ENCODE results near the gene FAM3A. TPM values are rescaled to one million over a fixed set of nuclear protein-coding genes. Genes with fewer than 3 reads are reported as not detected.
"Not testable (repeated sequence)": the region's sequence is repeated elsewhere in the genome, so short reads cannot be mapped to it uniquely, and the experiment has no call there.

FAM3A gene
- total RNA-seq, 2 donors from 2014 or later = 31.0 to 52.3 TPM

GRCh38 chrX:154505734-154506133, 10.3 kb downstream of the FAM3A start:
- H3K9me3 ChIP-seq = no peaks in the 10 kb centered on the region
- no peak for ATAC-seq (ENCODE audit: insufficient number of reproducible peaks, low FRiP score, low read depth)
- no peak overlapping the region for H3K27ac ChIP-seq
- H3K27me3 ChIP-seq (replicated peaks; ENCODE audit: insufficient read depth) = no peaks in the 10 kb centered on the region
- H3K4me3 ChIP-seq = no peak overlapping the region
- no peaks in the 10 kb centered on the region for H3K4me1 ChIP-seq (ENCODE audit: control insufficient read depth in 1 of 2, low read depth in 2 of 2)
- peaks cover 3% of the 10 kb centered on the region for H3K36me3 ChIP-seq
- no peak for DNase-seq (ENCODE audit: low spot score)
- no peak for TF ChIP-seq CTCF (IDR thresholded peaks at IDR 0.05)

- TF ChIP-seq CTCF (IDR thresholded peaks at IDR 0.05) = no peak
- Histone ChIP-seq H3K27ac (no peak overlapping the region), H3K9me3 (no peaks in the 10 kb centered on the region), H3K4me3 (no peak overlapping the region), H3K36me3 (peaks cover 3% of the 10 kb centered on the region), H3K4me1 (ENCODE audit: control insufficient read depth in 1 of 2, low read depth in 2 of 2) (peaks cover 0 to 6% of the 10 kb centered on the region in 2 donors), H3K27me3 (replicated peaks; ENCODE audit: insufficient read depth) (no peaks in the 10 kb centered on the region)
- no peak for DNase-seq (ENCODE audit: low spot score)
- ATAC-seq (ENCODE audit: insufficient number of reproducible peaks, low FRiP score, low read depth) = no peak
Measured at GRCh38 chrX:154502989-154503388, 13.0 kb downstream of the FAM3A start.

GRCh38 chrX:154502098-154502497, 13.9 kb downstream of the FAM3A start:
- ATAC-seq (ENCODE audit: insufficient number of reproducible peaks, low FRiP score, low read depth) = no peak
- TF ChIP-seq CTCF (IDR thresholded peaks at IDR 0.05) = no peak

GRCh38 chrX:154501423-154501822, 14.6 kb downstream of the FAM3A start:
- H3K9me3 ChIP-seq; DNase-seq (ENCODE audit: low spot score); H3K36me3 ChIP-seq; H3K27me3 ChIP-seq (replicated peaks; ENCODE audit: insufficient read depth); ATAC-seq (ENCODE audit: insufficient number of reproducible peaks, low FRiP score, low read depth); H3K4me1 ChIP-seq (ENCODE audit: control insufficient read depth in 1 of 2, low read depth in 2 of 2); H3K4me3 ChIP-seq; H3K27ac ChIP-seq: not testable (repeated sequence)

More at GRCh38 chrX:154502098-154502497, 13.9 kb downstream of the FAM3A start:
- H3K27me3 ChIP-seq (replicated peaks; ENCODE audit: insufficient read depth) = no peaks in the 10 kb centered on the region
- H3K36me3 ChIP-seq = peaks cover 1% of the 10 kb centered on the region
- DNase-seq (ENCODE audit: low spot score) = no peak
- H3K9me3 ChIP-seq = no peaks in the 10 kb centered on the region
- H3K4me3 ChIP-seq = no peak overlapping the region
- H3K4me1 ChIP-seq (ENCODE audit: control insufficient read depth in 1 of 2, low read depth in 2 of 2) = peaks cover 0 to 6% of the 10 kb centered on the region in 2 donors
- H3K27ac ChIP-seq = no peak overlapping the region

- not testable (repeated sequence) for H3K4me3 ChIP-seq; H3K27me3 ChIP-seq (replicated peaks; ENCODE audit: insufficient read depth); H3K9me3 ChIP-seq; ATAC-seq (ENCODE audit: insufficient number of reproducible peaks, low FRiP score, low read depth); DNase-seq (ENCODE audit: low spot score); H3K36me3 ChIP-seq; H3K4me1 ChIP-seq (ENCODE audit: control insufficient read depth in 1 of 2, low read depth in 2 of 2); H3K27ac ChIP-seq
Measured at GRCh38 chrX:154496591-154497137, 19.4 kb downstream of the FAM3A start.

GRCh38 chrX:154495472-154495922, 20.5 kb downstream of the FAM3A start:
- H3K4me3 ChIP-seq = no peak overlapping the region
- TF ChIP-seq CTCF (IDR thresholded peaks at IDR 0.05) = no peak
- DNase-seq (ENCODE audit: low spot score) = no peak
- peaks cover 0 to 6% of the 10 kb centered on the region in 2 donors for H3K4me1 ChIP-seq (ENCODE audit: control insufficient read depth in 1 of 2, low read depth in 2 of 2)
- H3K27me3 ChIP-seq (replicated peaks; ENCODE audit: insufficient read depth) = no peaks in the 10 kb centered on the region
- H3K27ac ChIP-seq = no peak overlapping the region
- H3K36me3 ChIP-seq = no peaks in the 10 kb centered on the region
- no peaks in the 10 kb centered on the region for H3K9me3 ChIP-seq
- no peak for ATAC-seq (ENCODE audit: insufficient number of reproducible peaks, low FRiP score, low read depth)
